HT-29 (cell line): ENCODE measurements around the gene ILDR2. TPM values are rescaled to one million over a fixed set of nuclear protein-coding genes. Genes with fewer than 3 reads are reported as not detected.

Experiments used
- DNase-seq: peaks from one replicate; pipeline ENCODE4 v3.0.0-alpha.2; 2015; ENCODE audit warnings: low spot score
- total RNA-seq: library from RNA; depleted of rRNA; stranded (reverse); fragments of >200 nt; shearing (Covaris generic); gene quantifications from 2 replicates; pipeline ENCODE4 v1.2.3, GENCODE V29; 2014

The ILDR2 gene
- total RNA-seq, 1 experiment from 2014 or later = 0.48 TPM

DNA sequence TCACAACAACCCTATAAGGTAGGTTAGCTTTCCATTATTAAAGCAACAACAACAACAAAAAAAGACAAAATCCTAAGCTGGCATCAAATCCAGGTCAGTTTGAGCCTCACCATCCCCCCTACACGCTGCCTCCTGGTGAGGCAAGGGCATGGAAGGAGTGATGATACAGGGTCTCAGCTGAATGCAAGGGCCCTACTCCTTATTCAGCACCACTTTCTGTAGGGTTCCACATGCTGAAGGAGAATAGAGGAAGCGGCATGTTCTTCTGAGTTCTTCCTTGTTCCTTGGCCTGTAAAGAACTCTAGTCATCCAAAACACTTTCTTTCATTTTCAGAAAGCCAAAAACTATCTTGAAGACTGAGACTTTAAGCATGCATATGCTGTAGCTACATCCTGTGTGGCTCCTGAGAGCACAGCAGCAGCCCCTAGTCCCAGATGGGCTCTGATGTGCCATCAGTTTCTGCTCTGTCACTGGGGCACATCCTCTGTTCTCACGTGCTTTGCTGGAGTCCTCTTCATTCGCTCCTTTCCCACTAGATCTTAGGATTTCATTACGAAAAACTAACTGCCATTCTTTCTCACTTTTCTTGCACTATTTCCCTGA lies 6.2 kb downstream of the ILDR2 start:
- no peak for DNase-seq

DNA sequence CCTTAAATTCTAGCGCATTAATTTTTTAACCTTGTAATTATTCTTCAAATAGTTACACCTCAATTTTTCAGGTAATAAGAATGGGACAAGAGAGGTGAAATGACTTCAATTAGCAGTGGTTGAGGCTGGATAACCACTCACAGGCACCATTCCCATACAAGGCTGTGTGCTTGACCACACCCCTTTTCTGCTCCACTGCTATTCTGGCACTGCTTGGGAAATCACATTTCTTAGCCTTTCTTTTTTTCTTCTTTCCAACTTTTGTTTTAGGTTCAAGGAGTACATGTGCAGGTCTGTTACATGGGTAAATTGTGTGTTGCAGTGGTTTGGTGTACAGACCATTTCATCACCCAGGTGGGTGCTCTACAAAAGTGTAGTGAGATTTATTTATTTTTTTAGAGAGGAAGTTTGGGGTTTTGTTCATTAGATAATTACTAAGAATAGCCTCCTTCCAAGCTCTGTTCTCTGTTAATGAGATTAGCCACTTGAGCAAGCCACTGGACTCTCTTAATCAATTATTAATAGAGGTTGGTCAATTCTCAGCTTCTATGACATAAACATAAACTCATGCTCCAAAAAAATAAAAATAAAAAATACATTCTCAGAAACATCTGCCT lies 14.4 kb downstream of the ILDR2 start:
- DNase-seq = no peak

DNA sequence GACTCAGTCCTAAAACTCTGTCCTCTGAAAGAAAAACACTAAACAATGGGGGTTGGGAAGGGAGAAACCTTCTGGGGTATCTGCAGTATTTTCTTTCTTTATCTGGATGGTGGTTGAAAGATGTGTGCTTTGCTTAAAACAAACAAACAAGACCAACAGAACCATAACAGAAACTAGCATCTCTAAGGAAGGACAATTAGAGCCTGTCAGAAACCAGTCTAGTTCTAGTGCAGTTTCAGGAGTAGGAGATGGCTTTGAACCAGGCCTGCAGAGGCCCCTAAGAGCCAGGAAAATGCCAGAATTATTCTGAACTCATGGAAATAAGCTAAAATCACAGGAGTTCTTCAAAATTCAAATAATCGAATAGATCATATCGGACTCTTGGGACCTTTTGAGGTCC lies 18.5 kb downstream of the ILDR2 start:
- DNase-seq = no peak

DNA sequence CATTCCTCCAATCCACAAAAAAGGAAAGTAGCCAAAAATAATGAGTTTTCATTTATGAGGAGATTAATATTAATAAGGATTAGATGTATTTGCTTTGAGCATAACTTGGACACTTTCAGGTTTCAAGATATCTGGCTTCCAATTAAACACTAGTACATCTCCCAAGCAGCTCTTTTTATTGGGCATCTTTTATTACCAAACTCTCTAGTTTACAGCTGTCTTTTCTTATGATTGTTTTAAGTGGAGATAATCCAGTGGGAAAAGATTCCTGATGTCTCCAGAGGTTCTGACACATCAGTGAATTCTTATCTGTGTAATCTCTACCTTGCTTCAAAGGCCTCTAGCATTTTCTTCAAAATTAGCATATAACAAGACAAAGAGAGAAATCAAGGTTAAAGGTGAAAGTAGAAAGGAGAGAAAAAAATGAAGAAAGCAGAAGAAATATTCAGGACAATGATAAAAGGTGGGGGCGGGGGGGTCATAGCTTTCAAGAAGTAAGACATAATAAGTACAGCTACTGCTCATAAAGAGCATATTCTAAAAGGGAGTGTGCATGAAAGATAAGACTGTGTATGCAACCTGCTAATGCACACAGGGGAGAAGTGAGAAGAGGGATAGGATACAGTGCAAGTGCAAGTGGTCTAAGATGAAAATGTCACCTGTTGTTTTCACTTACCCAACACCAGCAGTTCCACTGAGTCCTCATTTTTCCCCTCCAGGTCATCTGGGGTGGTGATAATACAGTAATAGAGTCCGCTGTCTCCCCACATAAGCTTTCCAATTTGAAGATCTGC lies 19.1 kb downstream of the ILDR2 start:
- no peak for DNase-seq

DNA sequence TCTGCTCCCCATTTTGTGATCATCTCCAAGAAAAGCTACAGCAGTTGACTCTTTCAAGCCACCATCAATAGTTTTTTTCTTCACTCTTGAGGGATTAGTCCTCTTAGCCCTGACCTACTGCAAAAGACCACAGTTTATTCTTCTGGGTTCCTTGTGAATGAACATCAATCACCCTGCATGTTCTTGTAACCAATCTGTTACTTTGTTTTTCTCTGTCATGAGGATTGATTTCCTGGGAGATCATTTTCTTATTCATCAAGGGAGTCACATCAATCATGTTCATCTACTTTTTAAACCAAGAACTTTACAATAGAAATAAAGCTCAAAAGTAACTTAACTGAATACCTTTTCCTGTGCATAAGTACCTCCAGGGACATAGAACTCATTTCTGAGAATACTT lies 21.8 kb downstream of the ILDR2 start:
- DNase-seq = no peak

DNA sequence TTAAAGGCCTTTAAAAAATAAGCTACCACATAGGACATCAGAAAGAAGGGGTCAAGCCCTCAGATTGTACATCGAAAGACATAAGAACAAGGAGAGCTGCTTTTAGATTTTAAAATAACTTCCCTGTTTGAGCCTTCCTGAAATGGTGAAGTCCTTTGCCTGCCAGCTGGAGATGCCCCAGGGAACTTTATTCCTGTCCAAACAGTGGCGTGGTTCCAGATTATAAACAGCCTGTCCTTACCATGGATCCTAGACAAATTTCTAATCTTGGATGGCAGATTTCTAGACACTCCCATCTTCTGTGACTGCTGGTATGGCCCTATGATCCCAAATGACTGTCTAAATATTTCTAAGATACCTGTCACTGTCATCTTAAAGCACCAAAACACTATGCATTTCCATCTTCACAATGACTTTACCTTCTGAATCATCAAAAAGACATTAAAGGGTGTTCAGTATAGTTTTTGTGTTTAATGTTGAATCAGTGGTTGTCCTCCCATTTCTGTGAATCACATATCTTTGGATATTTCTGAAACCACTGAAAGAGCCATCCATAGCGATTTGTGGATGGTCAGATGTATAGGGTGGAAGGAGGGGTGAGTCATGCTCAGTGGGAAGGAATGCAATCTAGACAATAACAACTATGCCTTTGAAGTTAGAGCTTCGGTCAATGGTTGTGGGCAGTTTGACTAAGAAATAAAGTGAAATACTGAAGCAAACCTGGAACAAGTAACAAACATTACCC lies 23.2 kb downstream of the ILDR2 start:
- DNase-seq = no peak

DNA sequence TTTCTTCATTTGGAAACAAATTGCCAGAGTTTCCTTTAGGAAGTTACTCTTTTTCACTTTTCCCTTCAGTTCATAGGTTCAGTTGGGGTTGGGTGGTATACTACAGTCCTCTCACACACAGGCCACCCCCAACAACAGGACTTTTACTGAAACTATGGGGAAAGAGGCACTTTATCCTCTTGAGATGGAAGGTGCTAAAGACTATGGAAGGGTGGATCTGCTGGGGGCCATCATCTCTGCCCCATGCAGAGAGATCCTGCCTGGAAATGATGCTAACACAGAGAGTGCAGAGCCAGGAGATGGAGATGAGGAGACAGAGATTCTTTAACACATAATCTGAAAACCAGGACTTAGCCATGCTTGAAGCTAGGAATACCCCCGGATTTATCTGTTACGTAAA lies 24.3 kb downstream of the ILDR2 start:
- DNase-seq = no peak

GRCh38 chr1:166950156-166950555 lies 25.2 kb downstream of the ILDR2 start:
- no peak for DNase-seq

DNA sequence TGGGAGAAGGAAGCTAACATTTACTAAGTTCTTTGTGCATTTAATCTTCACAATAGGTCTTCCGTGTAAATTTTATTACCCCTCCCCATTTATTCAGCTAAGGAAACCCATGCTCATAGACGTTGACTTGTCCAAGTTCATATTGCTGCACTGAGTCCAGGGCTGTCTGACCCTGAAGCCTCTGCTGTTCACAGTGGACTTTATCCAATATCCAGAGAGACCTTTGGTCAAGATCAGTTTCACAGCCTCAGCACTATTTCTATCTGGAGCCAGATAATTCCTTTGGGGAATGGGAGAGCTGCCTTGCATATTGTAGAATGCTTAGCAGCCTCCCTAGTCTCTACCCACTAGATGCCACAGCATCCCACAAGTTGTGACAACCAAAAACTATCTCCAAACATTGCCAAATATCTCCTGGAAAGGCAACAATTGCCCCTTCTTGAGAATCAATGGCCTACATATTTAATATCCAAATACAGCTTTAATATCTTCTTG lies 26.4 kb downstream of the ILDR2 start:
- DNase-seq = no peak

- no peak for DNase-seq
These were observed 27.8 kb downstream of the ILDR2 start for GRCh38 chr1:166947398-166948043.

- no peak for DNase-seq
These were observed 31.0 kb downstream of the ILDR2 start for GRCh38 chr1:166944186-166944967.

DNA sequence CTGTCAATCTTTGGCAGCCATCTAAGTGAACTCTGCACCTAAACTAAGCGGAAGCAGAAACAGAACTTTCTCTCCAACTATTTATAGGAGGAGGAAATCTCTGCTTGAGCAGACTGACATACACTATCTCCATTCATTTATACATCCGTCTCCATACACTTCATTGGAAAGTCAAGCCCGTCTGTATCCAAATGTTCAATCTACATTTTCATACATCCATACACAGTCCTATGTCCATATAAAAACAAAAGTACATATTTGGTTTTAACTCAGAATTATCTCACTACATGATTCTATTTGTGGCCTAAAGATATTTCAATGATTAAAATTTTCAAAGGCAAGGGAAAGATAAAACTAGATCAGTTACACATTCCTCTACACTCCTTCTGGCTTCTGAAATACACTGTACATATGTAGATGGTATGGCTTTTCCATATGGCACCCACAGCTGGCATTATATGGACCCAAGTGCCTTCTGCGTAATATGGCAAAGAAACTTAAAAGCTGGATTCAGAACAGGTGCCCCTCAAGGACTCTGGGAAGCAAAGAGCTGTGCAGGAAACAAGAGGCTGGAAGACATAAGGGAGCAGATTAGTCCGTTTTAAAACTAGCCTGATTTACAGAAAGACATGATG lies 35.5 kb downstream of the ILDR2 start:
- DNase-seq = no peak

- no peak for DNase-seq
These were observed 37.4 kb downstream of the ILDR2 start for GRCh38 chr1:166937962-166938361.

GRCh38 chr1:166937329-166937728 lies 38.0 kb downstream of the ILDR2 start:
- DNase-seq = no peak

DNA sequence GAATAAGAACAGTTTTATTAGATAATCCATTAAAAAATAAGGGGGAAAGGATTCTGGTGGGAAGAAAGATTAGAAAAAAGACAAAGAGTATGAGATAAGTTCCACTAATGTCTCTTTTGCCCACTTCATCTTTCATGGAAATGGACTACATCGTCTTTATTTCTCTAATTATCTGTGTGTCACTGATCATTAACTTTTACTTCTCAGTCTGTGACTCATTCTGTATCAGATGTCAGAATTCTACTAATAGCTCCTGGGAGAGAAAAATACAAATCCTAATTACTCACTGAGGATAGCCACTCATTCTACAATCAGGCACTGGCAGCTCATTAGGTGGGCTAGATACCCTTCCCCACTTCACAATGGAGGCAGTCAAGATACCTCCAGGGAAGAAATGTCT lies 41.7 kb downstream of the ILDR2 start:
- no peak for DNase-seq

DNA sequence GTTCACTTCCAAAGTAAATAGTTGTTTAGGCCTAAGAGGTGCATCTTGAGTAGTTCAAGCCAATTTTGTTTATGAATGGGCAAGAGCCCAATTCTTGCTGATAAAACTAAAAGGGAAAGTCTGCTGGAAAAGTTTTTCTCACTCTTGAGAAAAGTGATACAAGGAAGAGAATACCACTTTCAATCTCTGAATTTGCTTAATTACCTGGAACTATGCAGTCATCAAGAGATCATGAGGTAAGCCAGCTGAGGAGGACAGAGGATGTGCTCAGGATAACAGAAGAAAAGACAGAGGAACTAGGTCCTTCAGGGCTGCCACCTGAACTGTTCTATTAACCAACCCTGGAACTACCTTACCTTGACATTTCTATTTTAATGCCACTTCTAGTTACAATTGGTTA lies 42.2 kb downstream of the ILDR2 start:
- DNase-seq = no peak

- no peak for DNase-seq
These were observed 45.4 kb downstream of the ILDR2 start for GRCh38 chr1:166929911-166930310.

GRCh38 chr1:166927701-166928100 lies 47.6 kb downstream of the ILDR2 start:
- no peak for DNase-seq

DNA sequence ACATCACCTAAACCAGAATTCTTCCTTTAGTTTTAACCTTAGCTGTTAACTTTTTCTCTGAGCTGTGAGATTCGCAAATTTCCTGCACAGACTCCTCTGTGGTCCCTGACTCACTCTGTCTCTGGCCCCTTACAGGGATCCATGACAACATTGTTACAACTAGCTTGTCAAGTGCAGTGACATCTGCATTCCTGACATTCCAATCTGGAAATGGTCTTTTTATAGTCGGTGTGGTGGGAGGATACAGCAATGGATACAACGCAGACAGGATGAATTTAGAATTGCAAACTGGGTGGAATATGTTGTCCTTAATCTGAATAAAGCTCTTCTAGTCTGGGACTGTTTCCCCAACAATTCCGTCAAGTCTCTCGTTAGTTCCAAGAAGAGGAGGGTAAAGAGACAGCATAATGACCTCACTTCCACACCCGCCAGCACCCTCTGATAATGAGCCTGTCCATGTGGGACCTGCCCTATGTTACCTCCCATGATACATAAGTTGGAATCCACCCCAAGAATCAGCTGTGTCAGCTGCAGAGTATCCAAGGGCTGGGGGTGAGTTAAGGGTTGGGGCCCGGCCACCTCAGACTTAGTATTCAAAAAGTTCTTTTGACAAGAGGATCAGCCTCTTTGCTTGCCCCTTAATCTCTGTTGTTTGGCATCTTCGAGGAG lies 49.4 kb downstream of the ILDR2 start:
- no peak for DNase-seq
